CD14-positive monocyte (primary cell): ENCODE data around the gene TBC1D16. TPM values are rescaled to one million over a fixed set of nuclear protein-coding genes. Genes with fewer than 3 reads are reported as not detected.
A peak's percentile ranks its signal among the peaks of the same experiment; 100 is the strongest.

Experiments
- DNase-seq, 3 donors: peaks; one replicate each; pipeline ENCODE4 v3.0.0-alpha.2; 2011 to 2022
- H2AFZ ChIP-seq: 2 replicates; pipeline ENCODE4 v1.6.0; 2012; ENCODE audit warnings: mild to moderate bottlenecking, low read depth, low read length, inconsistent platforms; ENCODE audit not compliant: insufficient read depth, poor library complexity, severe bottlenecking
- H3K27ac ChIP-seq, 2 donors: 1 replicate in 1 of 2; 2 replicates in 1 of 2; pipeline ENCODE4 v1.5.1; 2012 to 2013; ENCODE audit warnings: low read length in 2 of 2, control low read depth in 1 of 2, inconsistent platforms in 1 of 2, low read depth in 1 of 2, mild to moderate bottlenecking in 1 of 2
- H3K27me3 ChIP-seq, 2 donors: one replicate each; pipeline versions ENCODE4 v1.6.0 to v1.6.1; 2011 to 2013; ENCODE audit warnings: low read length in 2 of 2; ENCODE audit not compliant: control insufficient read depth in 2 of 2, insufficient read depth in 2 of 2
- H3K36me3 ChIP-seq, 2 donors: replicated peaks in 1 of 2; 1 replicate in 1 of 2; 2 replicates in 1 of 2; pipeline versions ENCODE4 v1.5.1 to v1.6.1; 2012 to 2013; ENCODE audit warnings: low read length in 2 of 2, control low read depth in 1 of 2, inconsistent platforms in 1 of 2, mild to moderate bottlenecking in 1 of 2; ENCODE audit not compliant: insufficient read depth in 2 of 2, control insufficient read depth in 1 of 2
- H3K4me1 ChIP-seq, 2 donors: 1 replicate in 1 of 2; 2 replicates in 1 of 2; pipeline versions ENCODE4 v1.5.1 to v1.6.1; 2012 to 2013; ENCODE audit warnings: low read length in 2 of 2, control low read depth in 1 of 2, inconsistent platforms in 1 of 2, mild to moderate bottlenecking in 1 of 2, moderate library complexity in 1 of 2; ENCODE audit not compliant: insufficient read depth in 2 of 2, control insufficient read depth in 1 of 2
- H3K4me2 ChIP-seq: replicated peaks from 2 replicates; pipeline ENCODE3; 2012; ENCODE audit warnings: low read length, moderate library complexity, mild to moderate bottlenecking; ENCODE audit not compliant: poor library complexity, severe bottlenecking; ENCODE audit errors: extremely low read depth
- H3K4me3 ChIP-seq, 3 experiments: fragments of 200-600 bp in 1 of 3; sonication (generic) in 1 of 3; replicated peaks in 1 of 3; 1 replicate in 2 of 3; 2 replicates in 1 of 3; pipeline ENCODE4 v1.5.1; 2011 to 2013; ENCODE audit warnings: low read length in 3 of 3, mild to moderate bottlenecking in 3 of 3, control low read depth in 2 of 3, low read depth in 2 of 3, inconsistent platforms in 1 of 3, moderate library complexity in 1 of 3
- H3K79me2 ChIP-seq: 2 replicates; pipeline ENCODE4 v1.6.0; 2012; ENCODE audit warnings: mild to moderate bottlenecking, control low read depth, inconsistent platforms, low read length, moderate library complexity; ENCODE audit not compliant: insufficient read depth
- H3K9ac ChIP-seq: 2 replicates; pipeline ENCODE4 v1.6.0; 2017; ENCODE audit warnings: low read length, mild to moderate bottlenecking; ENCODE audit not compliant: insufficient read depth, poor library complexity, severe bottlenecking
- H3K9me3 ChIP-seq, 2 donors: replicated peaks in 1 of 2; 1 replicate in 1 of 2; 2 replicates in 1 of 2; pipeline versions ENCODE4 v1.5.1 to v1.6.1; 2012 to 2013; ENCODE audit warnings: low read length in 2 of 2, control low read depth in 1 of 2; ENCODE audit not compliant: control insufficient read depth in 1 of 2, insufficient read depth in 1 of 2
- H4K20me1 ChIP-seq: 2 replicates; pipeline ENCODE4 v1.6.0; 2012; ENCODE audit warnings: mild to moderate bottlenecking, low read length, control low read depth, moderate library complexity; ENCODE audit not compliant: insufficient read depth
- H3K27ac Mint-ChIP-seq, 7 donors: one replicate each; pipeline ENCODE4 v1.8.0; 2020; ENCODE audit warnings: mild to moderate bottlenecking in 7 of 7, mixed read lengths in 7 of 7, moderate library complexity in 6 of 7, inconsistent platforms in 2 of 7
- H3K27me3 Mint-ChIP-seq, 3 donors: one replicate each; pipeline ENCODE4 v1.8.0; 2021 to 2022; ENCODE audit warnings: low read depth in 3 of 3, mild to moderate bottlenecking in 3 of 3, mixed read lengths in 3 of 3, moderate library complexity in 3 of 3, inconsistent platforms in 1 of 3
- H3K36me3 Mint-ChIP-seq, 2 donors: one replicate each; pipeline ENCODE4 v1.8.0; 2020; ENCODE audit warnings: mixed read lengths in 2 of 2, inconsistent platforms in 1 of 2, mild to moderate bottlenecking in 1 of 2
- H3K4me1 Mint-ChIP-seq: one replicate; pipeline ENCODE4 v1.8.0; 2020; ENCODE audit warnings: mild to moderate bottlenecking, mixed read lengths
- H3K4me3 Mint-ChIP-seq, 2 donors: one replicate each; pipeline ENCODE4 v1.8.0; 2020; ENCODE audit warnings: mild to moderate bottlenecking in 2 of 2, mixed read lengths in 2 of 2, moderate library complexity in 1 of 2
- H3K9me3 Mint-ChIP-seq, 7 donors: one replicate each; pipeline ENCODE4 v1.8.0; 2020 to 2022; ENCODE audit warnings: mixed read lengths in 7 of 7, mild to moderate bottlenecking in 6 of 7, moderate library complexity in 6 of 7, inconsistent platforms in 2 of 7
- WGBS: methylation state at CpG from one replicate; pipeline ENCODE4 v1.1.5; 2013; ENCODE audit warnings: missing lambda C conversion rate; ENCODE audit not compliant: insufficient coverage; 5-methylcytosine and 5-hydroxymethylcytosine counted together
- intact Hi-C, 2 donors: fragments of 100-400 bp; cut with micrococcal nuclease; formaldehyde crosslinking; loops; one replicate each; pipeline versions ENCODE4 v1.15.0 to v1.15.1; 2023
- polyA plus RNA-seq, 3 donors: library from polyadenylated mRNA; depleted of rRNA in 1 of 3; unstranded in 2 of 3; stranded (reverse) in 1 of 3; fragments of 300-500 nt in 2 of 3; fragments of >200 nt in 1 of 3; fragmentation: Illumina TruSeq in 2 of 3; gene quantifications; 1 replicate in 2 of 3; 2 replicates in 1 of 3; pipeline ENCODE4 v1.2.3, GENCODE V29; 2012 to 2021
- TF ChIP-seq, protein P1 (sequence below): fragments of 200-600 bp; IDR thresholded peaks from one replicate; pipeline ENCODE4 v1.8.0; 2022; ENCODE audit warnings: antibody characterized with exemption, mild to moderate bottlenecking

TBC1D16 gene
- polyA plus RNA-seq, 3 donors: 0.11 to 0.53 (median 0.27) TPM

DNA sequence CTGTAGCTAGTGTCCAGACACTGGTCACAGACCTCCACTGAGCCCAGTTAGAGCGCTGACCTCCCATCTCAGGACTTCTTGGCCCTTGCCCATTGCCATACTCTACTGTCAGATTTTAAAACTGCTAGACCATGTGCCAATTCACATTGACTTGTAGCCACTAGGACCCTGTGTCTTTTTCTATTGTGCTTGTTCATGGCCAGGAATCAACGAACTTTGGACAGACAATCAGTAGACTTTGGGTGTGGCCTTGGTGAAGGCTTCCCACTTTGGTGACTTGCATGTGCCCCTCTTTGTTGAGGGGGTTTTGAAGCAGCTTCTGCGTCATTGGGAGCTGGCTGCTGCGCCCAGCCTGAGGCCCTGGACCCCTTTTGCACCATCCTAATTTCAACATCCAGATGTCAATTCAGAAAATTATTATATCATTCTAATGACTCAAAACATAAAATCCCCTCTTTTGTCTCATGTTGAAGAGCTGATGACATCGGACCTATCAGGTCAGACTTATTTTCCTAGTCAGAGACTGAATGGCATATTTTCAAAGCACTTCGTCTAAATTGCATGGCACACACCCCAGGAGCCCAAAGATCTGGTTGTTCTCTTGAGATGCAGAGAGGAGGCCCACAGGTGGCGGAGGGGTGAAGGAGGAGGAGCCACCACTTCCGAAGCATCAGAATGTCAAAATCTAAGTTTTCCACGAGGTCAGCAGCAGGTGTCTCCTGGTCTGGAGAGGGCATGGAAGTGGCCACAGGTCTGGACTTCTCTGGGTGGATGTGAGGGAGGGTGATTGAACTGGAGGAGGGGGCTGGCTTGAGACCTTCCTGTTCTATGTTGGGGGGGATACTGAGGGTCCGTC lies 103.0 kb downstream of the TBC1D16 start:
- Histone ChIP-seq H3K4me1 (peaks cover 21 to 23% of the 10 kb centered on the region in 2 donors), H3K27me3 (peaks cover 7 to 37% of the 10 kb centered on the region in 2 donors), H4K20me1 (no peaks in the 10 kb centered on the region), H3K27ac (no peak overlapping the region), H3K4me2 (no peak overlapping the region), H3K36me3 (no peaks in the 10 kb centered on the region), H3K79me2 (no peaks in the 10 kb centered on the region), H3K9ac (no peak overlapping the region), H2AFZ (no peak overlapping the region), H3K9me3 (no peaks in the 10 kb centered on the region), H3K4me3 (no peak overlapping the region)
- Mint-ChIP-seq H3K4me1 (peaks cover 34% of the 10 kb centered on the region), H3K9me3 (peaks cover 0 to 7% (median 3%) of the 10 kb centered on the region in 7 donors), H3K36me3 (no peaks in the 10 kb centered on the region), H3K27me3 (peaks cover 37 to 76% (median 55%) of the 10 kb centered on the region in 3 donors), H3K4me3 (peak overlapping the region in 1 of 2 donors; percentile 47), H3K27ac (peak overlapping the region in 1 of 7 donors; percentile 33)
- DNase-seq: no peak
- intact Hi-C loops: no loop called here
- TF ChIP-seq, protein P1, sequence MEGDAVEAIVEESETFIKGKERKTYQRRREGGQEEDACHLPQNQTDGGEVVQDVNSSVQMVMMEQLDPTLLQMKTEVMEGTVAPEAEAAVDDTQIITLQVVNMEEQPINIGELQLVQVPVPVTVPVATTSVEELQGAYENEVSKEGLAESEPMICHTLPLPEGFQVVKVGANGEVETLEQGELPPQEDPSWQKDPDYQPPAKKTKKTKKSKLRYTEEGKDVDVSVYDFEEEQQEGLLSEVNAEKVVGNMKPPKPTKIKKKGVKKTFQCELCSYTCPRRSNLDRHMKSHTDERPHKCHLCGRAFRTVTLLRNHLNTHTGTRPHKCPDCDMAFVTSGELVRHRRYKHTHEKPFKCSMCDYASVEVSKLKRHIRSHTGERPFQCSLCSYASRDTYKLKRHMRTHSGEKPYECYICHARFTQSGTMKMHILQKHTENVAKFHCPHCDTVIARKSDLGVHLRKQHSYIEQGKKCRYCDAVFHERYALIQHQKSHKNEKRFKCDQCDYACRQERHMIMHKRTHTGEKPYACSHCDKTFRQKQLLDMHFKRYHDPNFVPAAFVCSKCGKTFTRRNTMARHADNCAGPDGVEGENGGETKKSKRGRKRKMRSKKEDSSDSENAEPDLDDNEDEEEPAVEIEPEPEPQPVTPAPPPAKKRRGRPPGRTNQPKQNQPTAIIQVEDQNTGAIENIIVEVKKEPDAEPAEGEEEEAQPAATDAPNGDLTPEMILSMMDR: no peak
- 64% methylated on average over 8 of the region's 10 CpGs for WGBS

DNA sequence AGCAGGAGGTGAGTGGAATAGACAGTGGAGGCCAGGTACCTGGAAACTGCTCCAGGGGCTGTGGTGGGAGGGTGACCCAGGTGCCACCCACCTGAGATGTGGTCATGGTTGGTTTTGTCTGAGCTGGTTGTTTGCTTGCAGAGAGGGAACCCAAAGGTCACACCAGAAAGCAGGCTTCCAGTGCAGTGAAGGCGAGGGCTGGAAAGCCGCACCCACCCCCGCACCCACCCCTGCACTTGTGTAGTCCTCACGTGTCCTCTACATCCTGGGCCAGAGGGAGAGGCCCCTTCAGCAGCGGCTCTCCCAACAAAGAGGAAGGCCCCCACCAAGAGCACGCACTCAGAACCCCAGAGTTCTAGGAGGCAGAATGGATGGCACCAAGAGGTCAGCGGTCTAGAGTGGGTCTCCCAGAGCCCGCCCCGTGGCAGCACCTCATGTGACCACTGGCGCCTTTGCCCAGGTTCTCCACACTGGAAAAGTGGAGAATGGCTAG lies 103.8 kb downstream of the TBC1D16 start:
- H3K4me1 Mint-ChIP-seq: peaks cover 26% of the 10 kb centered on the region
- H3K27ac ChIP-seq: no peak overlapping the region
- no peak overlapping the region for H3K9ac ChIP-seq
- no peaks in the 10 kb centered on the region for H3K36me3 ChIP-seq
- DNase-seq: no peak
- intact Hi-C loops: no loop called here
- 95% methylated on average over 4 of the region's 10 CpGs for WGBS
- TF ChIP-seq, protein P1: no peak
- no peaks in the 10 kb centered on the region for H3K36me3 Mint-ChIP-seq
- H3K9me3 Mint-ChIP-seq: peaks cover 0 to 7% (median 3%) of the 10 kb centered on the region in 7 donors
- peaks cover 37 to 70% (median 55%) of the 10 kb centered on the region in 3 donors for H3K27me3 Mint-ChIP-seq
- H3K4me3 Mint-ChIP-seq: peak overlapping the region in 1 of 2 donors; percentile 53
- H3K4me1 ChIP-seq: peaks cover 15% of the 10 kb centered on the region in 2 donors
- H3K4me2 ChIP-seq: no peak overlapping the region
- H3K27me3 ChIP-seq: peaks cover 7 to 37% of the 10 kb centered on the region in 2 donors
- H3K9me3 ChIP-seq: no peaks in the 10 kb centered on the region
- no peak overlapping the region for H3K27ac Mint-ChIP-seq
- H4K20me1 ChIP-seq: no peaks in the 10 kb centered on the region
- no peaks in the 10 kb centered on the region for H3K79me2 ChIP-seq
- H3K4me3 ChIP-seq: no peak overlapping the region
- no peak overlapping the region for H2AFZ ChIP-seq
